HepG2 (cell line): ENCODE measurements around the gene MTMR4. TPM values are rescaled to one million over a fixed set of nuclear protein-coding genes. Genes with fewer than 3 reads are reported as not detected.

Experiments used
- ATAC-seq: fragments of 200-7000 bp; cut with Tn5 transposase; 3 replicates; pipeline ENCODE4 v1.9.1; 2020; ENCODE audit warnings: mild to moderate bottlenecking, moderate library complexity
- BruUV-seq: library from RNA; stranded (reverse); fragments of 400-500 nt; replicated peaks from 2 replicates; lab custom pipeline; 2021; lab: Mats Ljungman, UMichigan
- CTCF ChIA-PET: fragments of 300-600 bp; formaldehyde crosslinking; extraction: SDS; loops from one replicate; lab custom pipeline; 2021; ENCODE audit warnings: low total read pairs, inconsistent platforms, low intra/inter-chr PET ratio; lab: Yijun Ruan, JAX
- POLR2A ChIA-PET: fragments of 350-600 bp; sonication (Branson Sonifier 250); formaldehyde crosslinking; loops from one replicate; lab custom pipeline; 2020; ENCODE audit warnings: antibody characterized with exemption, inconsistent platforms; lab: Yijun Ruan, JAX
- DNase-seq: peaks from one replicate; pipeline ENCODE4 v3.0.0-alpha.2; 2015; ENCODE audit warnings: low spot score
- FAIRE-seq: peaks from 3 replicates; lab custom pipeline; 2011; peaks lifted over from hg19 to GRCh38; lab: Jason Lieb, UNC
- H2AFZ ChIP-seq: one replicate; pipeline ENCODE4 v1.6.1; 2011; ENCODE audit warnings: low read length, inconsistent platforms
- H3K27ac ChIP-seq: fragments of 300-600 bp; 3 replicates; pipeline ENCODE4 v1.8.0; 2011; ENCODE audit warnings: mixed run types, mild to moderate bottlenecking, mixed read lengths, low read length, inconsistent platforms; ENCODE audit not compliant: insufficient read depth; ENCODE audit errors: extremely low read length
- H3K27me3 ChIP-seq, 2 experiments: fragments of 200-600 bp in 1 of 2; 2 replicates in 1 of 2; 3 replicates in 1 of 2; pipeline versions ENCODE4 v1.6.0 to v1.8.0; 2011; ENCODE audit warnings: low read length in 2 of 2, mild to moderate bottlenecking in 2 of 2, moderate library complexity in 2 of 2, inconsistent platforms in 1 of 2; ENCODE audit not compliant: insufficient read depth in 2 of 2, control insufficient read depth in 1 of 2
- H3K36me3 ChIP-seq, 2 experiments: fragments of 200-600 bp in 1 of 2; replicated peaks in 1 of 2; 2 replicates in 1 of 2; 3 replicates in 1 of 2; pipeline versions ENCODE4 v1.5.1 to v1.8.0; 2011; ENCODE audit warnings: low read length in 2 of 2, inconsistent platforms in 1 of 2; ENCODE audit not compliant: insufficient read depth in 2 of 2, control insufficient read depth in 1 of 2
- H3K4me1 ChIP-seq: 2 replicates; pipeline ENCODE4 v1.5.1; 2012; ENCODE audit warnings: low read length, inconsistent platforms; ENCODE audit not compliant: insufficient read depth
- H3K4me2 ChIP-seq: 2 replicates; pipeline ENCODE4 v1.6.0; 2011; ENCODE audit warnings: low read depth, low read length, inconsistent platforms
- H3K4me3 ChIP-seq, 3 experiments: fragments of 200-600 bp in 1 of 3; sonication (generic), shearing (Covaris generic) in 1 of 3; replicated peaks in 1 of 3; 2 replicates each; pipeline ENCODE4 v1.5.1; 2011 to 2016; ENCODE audit warnings: low read length in 3 of 3, inconsistent platforms in 2 of 3, low read depth in 2 of 3, mild to moderate bottlenecking in 2 of 3, control low read depth in 1 of 3, mixed read lengths in 1 of 3; ENCODE audit not compliant: insufficient read depth in 1 of 3
- H3K79me2 ChIP-seq: one replicate; pipeline ENCODE4 v1.6.1; 2011; ENCODE audit warnings: low read length, inconsistent platforms; ENCODE audit not compliant: insufficient read depth
- H3K9ac ChIP-seq: 2 replicates; pipeline ENCODE4 v1.6.0; 2011; ENCODE audit warnings: mild to moderate bottlenecking, low read depth, low read length, inconsistent platforms; ENCODE audit not compliant: insufficient read depth
- H3K9me3 ChIP-seq: 2 replicates; pipeline ENCODE4 v1.5.1; 2012; ENCODE audit warnings: mild to moderate bottlenecking, low read length
- H4K20me1 ChIP-seq: 2 replicates; pipeline ENCODE4 v1.6.0; 2011; ENCODE audit warnings: inconsistent platforms, mild to moderate bottlenecking, low read length, moderate library complexity; ENCODE audit not compliant: insufficient read depth
- CREBL2 ChIP-seq: sonication (generic); formaldehyde crosslinking; IDR thresholded peaks from 2 replicates; pipeline ENCODE4 v1.8.1; 2023; ENCODE audit warnings: missing genetic modification reagents, mild to moderate bottlenecking, borderline replicate concordance
- HMGXB3 ChIP-seq: sonication (generic); formaldehyde crosslinking; IDR thresholded peaks from 2 replicates; pipeline ENCODE4 v1.4.0; 2020; ENCODE audit warnings: missing genetic modification reagents, borderline replicate concordance
- IRX3 ChIP-seq: sonication (generic); formaldehyde crosslinking; IDR thresholded peaks from 2 replicates; pipeline ENCODE4 v1.8.1; 2023; ENCODE audit warnings: mild to moderate bottlenecking, low read depth, missing genetic modification reagents, borderline replicate concordance
- SOX13 ChIP-seq, 3 experiments: fragments of 450-650 bp in 1 of 3; sonication (generic) in 1 of 3; formaldehyde crosslinking in 1 of 3; IDR thresholded peaks in 2 of 3; conservative IDR thresholded peaks in 1 of 3; 2 replicates each; pipeline versions ENCODE4 v1.5.0 to v1.6.1; 2016 to 2020; ENCODE audit warnings: antibody characterized with exemption in 1 of 3, mild to moderate bottlenecking in 1 of 3, missing compliant biosample characterization in 1 of 3, missing genetic modification reagents in 1 of 3, moderate library complexity in 1 of 3
- TAF1 ChIP-seq: sonication (generic); formaldehyde crosslinking; IDR thresholded peaks from 2 replicates; pipeline ENCODE4 v1.4.0; 2020; ENCODE audit warnings: missing genetic modification reagents
- TCF7 ChIP-seq: sonication (generic); IDR thresholded peaks from 2 replicates; pipeline ENCODE4 v1.6.1; 2016; ENCODE audit warnings: antibody characterized with exemption, low read depth
- ZNF281 ChIP-seq: sonication (generic); formaldehyde crosslinking; IDR thresholded peaks from 2 replicates; pipeline ENCODE4 v1.4.0; 2020; ENCODE audit warnings: missing genetic modification reagents, borderline replicate concordance
- ZNF562 ChIP-seq: sonication (generic); formaldehyde crosslinking; IDR thresholded peaks from 2 replicates; pipeline ENCODE4 v1.8.0; 2022; ENCODE audit warnings: missing genetic modification reagents, borderline replicate concordance
- ZNF691 ChIP-seq: sonication (generic); formaldehyde crosslinking; IDR thresholded peaks from 2 replicates; pipeline ENCODE4 v1.4.0; 2020; ENCODE audit warnings: missing genetic modification reagents, low read depth, mild to moderate bottlenecking, borderline replicate concordance
- WGBS: methylation state at CpG from one replicate; pipeline ENCODE4 v1.1.6; 2017; ENCODE audit warnings: low lambda C conversion rate; 5-methylcytosine and 5-hydroxymethylcytosine counted together
- in situ Hi-C: cut with HindIII; loops from 2 replicates; pipeline ENCODE4 v1.10.0; 2017; ENCODE audit warnings: low pct_unique_long_range_greater_than_20kb; ENCODE audit not compliant: extremely low pct_ligation_motif_present
- intact Hi-C: fragments of 100-400 bp; cut with micrococcal nuclease; formaldehyde crosslinking; loops from one replicate; pipeline ENCODE4 v1.10.0; 2022; ENCODE audit not compliant: unreplicated experiment
- polyA plus RNA-seq, 8 experiments: library from polyadenylated mRNA; depleted of rRNA in 3 of 8; stranded (reverse) in 7 of 8; unstranded in 1 of 8; fragments of >200 nt; fragmentation: Illumina TruSeq in 4 of 8; extraction: Trizol in 4 of 8; gene quantifications; 2 replicates each; pipeline versions ENCODE4 v1.2.1 to v1.2.3, GENCODE V29; 2011 to 2016; ENCODE audit warnings: low read depth in 4 of 8, missing spikeins in 1 of 8, mixed read lengths in 1 of 8; ENCODE audit not compliant: insufficient read depth in 1 of 8
- total RNA-seq, 5 experiments: library from RNA; depleted of rRNA; stranded (reverse); fragments of >200 nt; fragmentation: Illumina TruSeq; extraction: Trizol; gene quantifications; 2 replicates each; pipeline ENCODE4 v1.2.3, GENCODE V29; 2016; ENCODE audit warnings: low read depth in 1 of 5

The MTMR4 gene
- total and polyA plus RNA-seq, 2 of the 13 experiments (the other 11 are each of a cell fraction or from before 2014, with no cell fraction given) = 62.5 to 65.1 TPM

- Histone ChIP-seq H3K27me3 (no peaks in the 10 kb centered on the region; a peak in 2 of 5 replicates), H3K27ac (peak overlapping the region; percentile 96), H3K9me3 (no peaks in the 10 kb centered on the region), H3K4me1 (peaks cover 62% of the 10 kb centered on the region), H2AFZ (no peak overlapping the region), H3K79me2 (peaks cover 30% of the 10 kb centered on the region), H3K4me3 (peak overlapping the region; percentile 77 to 96 (median 80)), H4K20me1 (no peaks in the 10 kb centered on the region; the same call in 1 of the 2 replicates), H3K4me2 (peak overlapping the region; percentile 93), H3K36me3 (peaks cover 2 to 14% of the 10 kb centered on the region in 2 experiments; a peak in 4 of 5 replicates), H3K9ac (peak overlapping the region; percentile 90)
- ChIA-PET POLR2A (interaction anchor here (1.0 to 4.1 kb wide), 6 partner anchors 11 to 666 kb away, joined by 3 to 77 read pairs (median 11); no protein-coding TSS in a partner anchor), CTCF (no interaction called here)
- DNase-seq = peak; percentile 90
- peak; percentile 58 for ATAC-seq
- BruUV-seq = TSS peak; percentile 46
- intact Hi-C loops = loop anchor here (5.0 kb wide), 1 partner anchor 175 kb away; the partner anchor contains the start of genes RAD51C and TEX14
- FAIRE-seq = peak; percentile 70
- in situ Hi-C loops = loop anchor here (5.0 kb wide), 1 partner anchor 485 kb away; no protein-coding TSS in a partner anchor
- WGBS = 0% methylated on average over 2 of the region's 2 CpGs
- no peak for TF ChIP-seq CREBL2 (CRISPR knock-in tag)
- TF ChIP-seq ZNF281 (CRISPR knock-in tag) = peak; percentile 30; the same call in 1 of the 2 replicates
- no peak for TF ChIP-seq ZNF691 (CRISPR knock-in tag)
- no peak for TF ChIP-seq TAF1
- TF ChIP-seq TCF7 = no peak
- no peak for TF ChIP-seq SOX13 (IDR thresholded peaks at IDR 0.05)
- 0 out of 4 replicates have a peak, but pooled peaks of 1 of the 2 experiments have one; percentile 30 for TF ChIP-seq SOX13 (CRISPR knock-in tag; conservative IDR thresholded peaks at IDR 0.05 in 1 of 2, IDR thresholded peaks at IDR 0.05 in 1 of 2)
- no peak for TF ChIP-seq IRX3 (CRISPR knock-in tag)
- no peak for TF ChIP-seq ZNF562 (CRISPR knock-in tag)
- TF ChIP-seq HMGXB3 (CRISPR knock-in tag) = no peak
Measured at GRCh38 chr17:58516644-58517377, 2.4 kb upstream of the MTMR4 start.
